AG04449 (cell line): ENCODE measurements around the gene ZNF121.

Experiments used
- CTCF ChIA-PET: fragments of 350-600 bp; formaldehyde crosslinking; extraction: SDS; loops from one replicate; lab custom pipeline; 2021; ENCODE audit warnings: antibody characterized with exemption; lab: Yijun Ruan, JAX
- POLR2A ChIA-PET: fragments of 400-600, 350-600 bp; formaldehyde crosslinking; extraction: SDS; loops from one replicate; lab custom pipeline; 2020; ENCODE audit warnings: antibody characterized with exemption, inconsistent platforms; lab: Yijun Ruan, JAX
- DNase-seq: peaks from one replicate; pipeline ENCODE4 v3.0.0-alpha.2; 2010; ENCODE audit warnings: low read depth, low spot score
- H3K4me3 ChIP-seq: 2 replicates; pipeline ENCODE4 v1.5.1; 2011; ENCODE audit warnings: low read depth, mild to moderate bottlenecking, control low read depth, low read length
- TF ChIP-seq, protein P1 (sequence below): IDR thresholded peaks from one replicate; pipeline ENCODE4 v1.5.1; 2011; ENCODE audit warnings: mild to moderate bottlenecking, moderate library complexity, low read length, control low read depth, inconsistent platforms; ENCODE audit not compliant: insufficient read depth; ENCODE audit errors: missing control alignments

Gene ZNF121

DNA sequence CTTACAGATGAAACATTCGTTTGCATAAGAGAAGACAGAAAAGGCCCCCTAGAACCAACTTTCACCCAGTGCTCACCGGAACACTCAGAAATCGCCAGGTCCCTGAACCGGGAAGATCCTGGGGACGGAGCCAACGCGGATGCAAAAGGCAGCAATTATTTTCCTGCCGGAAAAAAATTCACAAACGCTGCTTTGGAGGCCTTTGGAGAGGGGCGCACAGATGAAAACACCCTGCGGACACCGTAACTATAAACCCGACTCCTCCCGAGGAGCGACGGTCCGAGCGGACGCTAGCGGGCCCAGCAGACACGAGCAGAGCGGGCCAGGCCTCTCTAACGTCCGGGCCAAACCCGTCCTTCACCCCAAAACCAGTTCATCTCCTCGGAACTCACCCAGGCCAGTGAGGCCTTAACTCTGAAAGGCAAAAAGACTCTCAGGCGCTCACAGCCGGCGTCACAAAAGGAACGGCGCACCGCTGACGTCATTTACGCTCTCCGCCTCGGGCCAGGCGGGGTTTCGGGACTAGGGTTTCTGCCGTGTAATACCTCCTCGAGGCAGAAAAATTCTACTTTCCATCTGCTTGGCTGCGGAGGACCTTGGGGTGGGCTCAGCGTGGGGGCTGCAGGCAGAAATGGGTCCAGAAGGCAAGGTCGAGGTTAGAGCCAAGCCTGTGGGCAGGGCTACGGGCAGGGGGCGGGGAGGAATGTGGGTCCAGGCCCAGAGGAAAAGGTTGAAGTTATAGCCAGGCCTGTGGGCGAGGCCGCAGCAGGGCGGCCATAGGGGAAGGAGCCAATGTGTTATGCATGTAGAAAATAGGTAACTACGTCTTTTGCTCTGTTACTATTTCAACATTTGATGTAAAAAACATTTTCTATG is 45.9 kb downstream of the ZNF121 start, which contains the start of gene ZNF426:
Gene ZNF426, minus strand, starts transcription at position 463 of the 876 bp plus-strand sequence. CDS start 2,413 bp downstream, outside the sequence.
- TF ChIP-seq, protein P1, sequence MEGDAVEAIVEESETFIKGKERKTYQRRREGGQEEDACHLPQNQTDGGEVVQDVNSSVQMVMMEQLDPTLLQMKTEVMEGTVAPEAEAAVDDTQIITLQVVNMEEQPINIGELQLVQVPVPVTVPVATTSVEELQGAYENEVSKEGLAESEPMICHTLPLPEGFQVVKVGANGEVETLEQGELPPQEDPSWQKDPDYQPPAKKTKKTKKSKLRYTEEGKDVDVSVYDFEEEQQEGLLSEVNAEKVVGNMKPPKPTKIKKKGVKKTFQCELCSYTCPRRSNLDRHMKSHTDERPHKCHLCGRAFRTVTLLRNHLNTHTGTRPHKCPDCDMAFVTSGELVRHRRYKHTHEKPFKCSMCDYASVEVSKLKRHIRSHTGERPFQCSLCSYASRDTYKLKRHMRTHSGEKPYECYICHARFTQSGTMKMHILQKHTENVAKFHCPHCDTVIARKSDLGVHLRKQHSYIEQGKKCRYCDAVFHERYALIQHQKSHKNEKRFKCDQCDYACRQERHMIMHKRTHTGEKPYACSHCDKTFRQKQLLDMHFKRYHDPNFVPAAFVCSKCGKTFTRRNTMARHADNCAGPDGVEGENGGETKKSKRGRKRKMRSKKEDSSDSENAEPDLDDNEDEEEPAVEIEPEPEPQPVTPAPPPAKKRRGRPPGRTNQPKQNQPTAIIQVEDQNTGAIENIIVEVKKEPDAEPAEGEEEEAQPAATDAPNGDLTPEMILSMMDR: no peak
- CTCF ChIA-PET: no interaction called here
- peak; percentile 37 for DNase-seq
- peak within 1 kb of the TSS; percentile 93 for H3K4me3 ChIP-seq
- POLR2A ChIA-PET: no interaction called here

DNA sequence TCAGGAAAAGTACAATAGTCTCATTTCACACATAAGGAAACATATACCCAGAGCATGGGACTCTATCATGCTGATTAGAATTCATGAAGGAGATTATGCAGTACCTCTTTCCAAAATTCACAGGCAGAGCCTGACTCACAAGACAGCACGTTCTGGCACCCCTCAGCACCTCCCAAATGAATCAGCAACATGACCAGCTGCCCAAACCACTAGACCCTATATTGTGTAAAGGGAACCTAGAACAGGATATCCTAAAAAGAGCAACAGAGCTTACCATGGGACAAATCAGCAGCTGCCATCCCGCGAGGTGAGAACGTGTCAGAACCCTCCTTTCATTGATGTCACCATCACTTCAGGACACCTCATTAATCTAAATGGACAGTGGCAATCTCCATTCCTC is 48.4 kb downstream of the ZNF121 start:
- ChIA-PET POLR2A (no interaction called here), CTCF (no interaction called here)
- TF ChIP-seq, protein P1: no peak
- no peak for DNase-seq
- no peak overlapping the region for H3K4me3 ChIP-seq

DNA sequence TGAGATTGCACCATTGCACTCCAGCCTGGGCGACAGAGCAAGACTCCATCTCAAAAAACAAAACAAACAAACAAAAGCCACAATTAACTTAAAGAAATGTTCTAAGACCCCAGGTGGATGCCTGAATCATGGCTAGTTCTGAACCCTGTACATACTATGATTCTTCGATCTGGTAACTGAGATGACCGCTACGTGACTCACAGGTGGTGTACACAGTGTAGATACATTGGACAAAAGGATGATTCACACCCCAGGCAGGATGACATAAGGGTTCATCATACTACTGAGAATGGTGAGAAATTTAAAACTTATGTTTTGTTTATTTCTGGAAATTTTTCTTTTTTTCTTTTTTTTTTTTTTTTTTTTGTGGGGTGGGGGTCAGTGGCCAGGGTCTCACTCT is 52.4 kb downstream of the ZNF121 start:
- TF ChIP-seq, protein P1: no peak
- CTCF ChIA-PET: no interaction called here
- no peak for DNase-seq
- POLR2A ChIA-PET: no interaction called here
- no peak overlapping the region for H3K4me3 ChIP-seq

DNA sequence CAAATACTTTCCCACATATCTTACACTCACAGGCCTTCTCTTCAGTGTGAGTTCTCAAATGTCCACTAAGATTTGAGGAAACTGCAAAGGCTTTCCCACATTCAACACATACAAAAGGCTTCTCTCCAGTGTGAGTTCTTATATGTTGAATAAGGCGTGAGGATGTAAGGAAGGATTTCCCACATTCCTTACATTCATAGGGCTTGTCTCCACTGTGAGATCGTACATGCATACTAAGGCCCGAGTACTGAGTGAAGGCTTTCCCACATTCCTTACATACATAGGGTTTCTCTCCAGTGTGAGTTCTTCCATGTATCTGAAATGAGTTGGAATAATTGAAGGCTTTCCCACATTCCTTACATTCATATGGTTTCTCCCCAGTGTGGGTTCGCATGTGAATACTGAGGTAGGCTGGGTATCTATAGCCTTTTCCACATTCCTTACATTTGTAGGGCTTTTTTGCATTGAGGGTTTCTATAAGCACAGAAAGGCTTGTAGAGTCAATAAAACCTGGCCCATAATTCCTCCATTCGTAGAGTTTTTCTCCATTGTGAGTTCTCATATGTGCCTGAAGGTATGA is 55.5 kb downstream of the ZNF121 start:
- ChIA-PET POLR2A (no interaction called here), CTCF (no interaction called here)
- TF ChIP-seq, protein P1: no peak
- DNase-seq: no peak
- H3K4me3 ChIP-seq: no peak overlapping the region

DNA sequence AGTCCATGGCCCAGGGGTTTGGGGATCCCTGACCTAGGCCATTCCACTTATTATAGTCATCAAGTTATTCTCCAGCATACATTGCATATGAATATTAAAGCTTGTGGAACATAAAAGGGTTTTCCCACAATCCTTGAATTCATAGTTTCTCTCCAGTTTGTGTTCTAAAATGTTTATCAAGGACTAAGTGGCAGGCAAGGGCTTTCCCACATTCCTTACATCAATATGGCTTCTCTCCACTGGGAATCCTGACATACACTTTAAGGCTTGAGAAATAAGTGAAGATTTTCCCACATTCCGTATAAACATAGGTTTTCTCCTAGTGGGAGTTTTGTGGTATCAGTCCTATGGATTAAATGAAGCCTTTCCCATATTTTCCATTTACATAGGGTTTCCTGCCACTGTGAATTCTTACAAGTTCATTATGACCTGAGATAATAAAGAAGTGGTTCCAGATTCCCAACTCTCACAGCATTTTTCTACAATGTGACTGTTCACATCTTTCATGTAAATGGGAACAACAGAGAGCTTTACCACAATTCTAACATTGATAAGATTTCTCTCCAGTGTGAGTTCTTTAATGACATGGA is 60.3 kb downstream of the ZNF121 start:
- ChIA-PET POLR2A (no interaction called here), CTCF (no interaction called here)
- TF ChIP-seq, protein P1: no peak
- no peak for DNase-seq
- no peak overlapping the region for H3K4me3 ChIP-seq
